ENCODE data around the gene TPM3. TPM values are rescaled to one million over a fixed set of nuclear protein-coding genes. Genes with fewer than 3 reads are reported as not detected.

TPM3 gene
- total RNA-seq, 2 experiments from 2014 or later = 235 to 420 TPM

GRCh38 chr1:154174654-154175053 is 17.2 kb downstream of the TPM3 start:
- Histone ChIP-seq H3K4me3 (ENCODE audit: low read depth, low read length, poor library complexity, severe bottlenecking) (no peak overlapping the region), H3K9me3 (ENCODE audit: low read length) (no peaks in the 10 kb centered on the region), H3K9me2 (ENCODE audit: insufficient read depth, low read length) (no peaks in the 10 kb centered on the region), H3K36me3 (ENCODE audit: insufficient read depth, low read length) (peaks cover 94% of the 10 kb centered on the region), H4K20me1 (ENCODE audit: insufficient read depth, low read length) (peaks cover 24% of the 10 kb centered on the region), H3K4me1 (ENCODE audit: insufficient read depth, low read length, poor library complexity, severe bottlenecking) (peaks cover 23% of the 10 kb centered on the region), H2AFZ (ENCODE audit: low read length) (no peak overlapping the region), H3K4me2 (ENCODE audit: low read length) (no peak overlapping the region), H3K27ac (ENCODE audit: low read depth, low read length, poor library complexity, severe bottlenecking) (no peak overlapping the region), H3K79me2 (ENCODE audit: insufficient read depth, low read depth, low read length) (peaks cover 54% of the 10 kb centered on the region)
- DNase-seq (ENCODE audit: low spot score) = no peak
- ChIA-PET POLR2A (no interaction called here), CTCF (ENCODE audit: unreplicated experiment) (no interaction called here)
- TF ChIP-seq EZH2phosphoT487 (IDR thresholded peaks at IDR 0.05; ENCODE audit: borderline replicate concordance, low read depth, low read length) (no peak), CTCF (conservative IDR thresholded peaks at IDR 0.05; ENCODE audit: low read length) (no peak)
- intact Hi-C loops (cut with micrococcal nuclease; ENCODE audit: unreplicated experiment) = no loop called here
- no TSS peak for BruUV-seq (replicated peaks)

GRCh38 chr1:154171880-154172279 is 20.0 kb downstream of the TPM3 start:
- DNase-seq (ENCODE audit: low spot score) = no peak
- peaks cover 94% of the 10 kb centered on the region for H3K36me3 ChIP-seq (ENCODE audit: insufficient read depth, low read length)
- no peak overlapping the region for H2AFZ ChIP-seq (ENCODE audit: low read length)
- BruUV-seq (replicated peaks) = no TSS peak
- POLR2A ChIA-PET = no interaction called here
- no peaks in the 10 kb centered on the region for H3K9me2 ChIP-seq (ENCODE audit: insufficient read depth, low read length)
- H3K4me3 ChIP-seq (ENCODE audit: low read depth, low read length, poor library complexity, severe bottlenecking) = no peak overlapping the region
- no peak overlapping the region for H3K27ac ChIP-seq (ENCODE audit: low read depth, low read length, poor library complexity, severe bottlenecking)
- peaks cover 26% of the 10 kb centered on the region for H3K79me2 ChIP-seq (ENCODE audit: insufficient read depth, low read depth, low read length)
- H3K9me3 ChIP-seq (ENCODE audit: low read length) = no peaks in the 10 kb centered on the region
- H3K4me1 ChIP-seq (ENCODE audit: insufficient read depth, low read length, poor library complexity, severe bottlenecking) = no peaks in the 10 kb centered on the region
- no peak overlapping the region for H3K4me2 ChIP-seq (ENCODE audit: low read length)
- TF ChIP-seq EZH2phosphoT487 (IDR thresholded peaks at IDR 0.05; ENCODE audit: borderline replicate concordance, low read depth, low read length) (no peak), CTCF (conservative IDR thresholded peaks at IDR 0.05; ENCODE audit: low read length) (no peak)
- intact Hi-C loops (cut with micrococcal nuclease; ENCODE audit: unreplicated experiment) = no loop called here
- H4K20me1 ChIP-seq (ENCODE audit: insufficient read depth, low read length) = no peaks in the 10 kb centered on the region
- CTCF ChIA-PET (ENCODE audit: unreplicated experiment) = no interaction called here

- Histone ChIP-seq H3K79me2 (ENCODE audit: insufficient read depth, low read depth, low read length) (peaks cover 20% of the 10 kb centered on the region), H3K4me2 (ENCODE audit: low read length) (no peak overlapping the region), H2AFZ (ENCODE audit: low read length) (no peak overlapping the region), H3K9me2 (ENCODE audit: insufficient read depth, low read length) (no peaks in the 10 kb centered on the region), H3K27ac (ENCODE audit: low read depth, low read length, poor library complexity, severe bottlenecking) (no peak overlapping the region), H3K9me3 (ENCODE audit: low read length) (no peaks in the 10 kb centered on the region), H4K20me1 (ENCODE audit: insufficient read depth, low read length) (no peaks in the 10 kb centered on the region), H3K4me3 (ENCODE audit: low read depth, low read length, poor library complexity, severe bottlenecking) (no peak overlapping the region), H3K36me3 (ENCODE audit: insufficient read depth, low read length) (peaks cover 94% of the 10 kb centered on the region), H3K4me1 (ENCODE audit: insufficient read depth, low read length, poor library complexity, severe bottlenecking) (no peaks in the 10 kb centered on the region)
- POLR2A ChIA-PET = no interaction called here
- BruUV-seq (replicated peaks) = no TSS peak
- DNase-seq (ENCODE audit: low spot score) = no peak
- TF ChIP-seq EZH2phosphoT487 (IDR thresholded peaks at IDR 0.05; ENCODE audit: borderline replicate concordance, low read depth, low read length) (no peak), CTCF (conservative IDR thresholded peaks at IDR 0.05; ENCODE audit: low read length) (no peak)
- intact Hi-C loops (cut with micrococcal nuclease; ENCODE audit: unreplicated experiment) = no loop called here
- CTCF ChIA-PET (ENCODE audit: unreplicated experiment) = no interaction called here
Observed at GRCh38 chr1:154171223-154171583, 20.7 kb downstream of the TPM3 start.

Measured in OCI-LY7 (cell line).